ENCODE data around the gene TPCN2. TPM values are rescaled to one million over a fixed set of nuclear protein-coding genes. Genes with fewer than 3 reads are reported as not detected.
A peak's percentile ranks its signal among the peaks of the same experiment; 100 is the strongest.

TPCN2 gene
- total and polyA plus RNA-seq, 7 experiments from 2014 or later, result 3.3 to 29.4 (median 21.2) TPM

- Histone ChIP-seq H3K27ac (ENCODE audit: low read depth, low read length) (no peak overlapping the region), H3K27me3 (ENCODE audit: control insufficient read depth in 2 of 2, insufficient read depth in 2 of 2, low read length in 2 of 2) (no peaks in the 10 kb centered on the region), H3K9me3 (ENCODE audit: control insufficient read depth in 2 of 3, low read length in 3 of 3) (no peaks in the 10 kb centered on the region), H3K4me3 (ENCODE audit: low read length) (no peak overlapping the region), H3K36me3 (ENCODE audit: control insufficient read depth in 2 of 3, insufficient read depth in 3 of 3, low read length in 3 of 3) (no peaks in the 10 kb centered on the region), H3K4me1 (ENCODE audit: control insufficient read depth in 2 of 2, insufficient read depth in 2 of 2, low read length in 2 of 2) (no peaks in the 10 kb centered on the region)
- H3K36me3 Mint-ChIP-seq, result no peaks in the 10 kb centered on the region
- no peak overlapping the region for H3K4me3 Mint-ChIP-seq
- ChIA-PET CTCF (interaction anchor here (0.6 kb wide), 1 partner anchor 178 kb away, joined by 3 read pairs; no protein-coding TSS in a partner anchor), POLR2A (no interaction called here)
- H3K27ac Mint-ChIP-seq, result no peak overlapping the region
- intact Hi-C loops (cut with micrococcal nuclease), result no loop called here
- DNase-seq (no peak), ATAC-seq (no peak)
- peaks cover 0 to 4% (median 0%) of the 10 kb centered on the region in 7 donors for H3K4me1 Mint-ChIP-seq
- peaks cover 0 to 5% (median 2%) of the 10 kb centered on the region in 5 donors for H3K27me3 Mint-ChIP-seq
- no peaks in the 10 kb centered on the region for H3K9me3 Mint-ChIP-seq
Observed at GRCh38 chr11:69032833-69033232, 15.9 kb upstream of the TPCN2 start.

DNA sequence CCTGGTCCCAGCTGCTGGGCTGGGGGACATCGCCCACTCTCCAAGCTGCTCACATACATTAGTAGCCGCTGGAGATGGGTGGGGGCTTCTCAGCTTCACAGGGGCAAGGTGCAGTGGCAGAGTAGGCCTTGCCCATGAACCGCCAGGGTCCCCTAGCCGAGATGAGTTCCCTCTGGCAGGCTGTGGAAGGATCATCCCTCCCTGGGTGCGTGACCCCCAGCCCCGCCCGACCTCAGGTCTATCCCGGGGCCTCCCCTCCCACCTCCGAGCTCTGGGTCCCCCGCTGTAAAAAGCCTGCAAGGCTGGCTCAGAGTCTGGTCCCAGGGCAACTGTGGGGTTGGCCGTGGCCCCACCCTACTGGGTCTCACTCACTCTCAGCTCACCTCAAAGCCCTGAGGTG lies 15.3 kb upstream of the TPCN2 start:
- ATAC-seq, result no peak
- Mint-ChIP-seq H3K4me3 (no peak overlapping the region), H3K4me1 (peaks cover 0 to 3% (median 0%) of the 10 kb centered on the region in 7 donors), H3K9me3 (no peaks in the 10 kb centered on the region), H3K36me3 (no peaks in the 10 kb centered on the region), H3K27me3 (peaks cover 0 to 5% (median 2%) of the 10 kb centered on the region in 5 donors), H3K27ac (no peak overlapping the region)
- ChIA-PET POLR2A (no interaction called here), CTCF (interaction anchor here (0.7 kb wide), 1 partner anchor 100 kb away, joined by 3 read pairs; no protein-coding TSS in a partner anchor)
- Histone ChIP-seq H3K27me3 (ENCODE audit: control insufficient read depth in 2 of 2, insufficient read depth in 2 of 2, low read length in 2 of 2) (no peaks in the 10 kb centered on the region), H3K4me1 (ENCODE audit: control insufficient read depth in 2 of 2, insufficient read depth in 2 of 2, low read length in 2 of 2) (no peaks in the 10 kb centered on the region), H3K36me3 (ENCODE audit: control insufficient read depth in 2 of 3, insufficient read depth in 3 of 3, low read length in 3 of 3) (no peaks in the 10 kb centered on the region), H3K27ac (ENCODE audit: low read depth, low read length) (no peak overlapping the region), H3K4me3 (ENCODE audit: low read length) (no peak overlapping the region), H3K9me3 (ENCODE audit: control insufficient read depth in 2 of 3, low read length in 3 of 3) (no peaks in the 10 kb centered on the region)
- intact Hi-C loops (cut with micrococcal nuclease), result no loop called here
- DNase-seq, result no peak

DNA sequence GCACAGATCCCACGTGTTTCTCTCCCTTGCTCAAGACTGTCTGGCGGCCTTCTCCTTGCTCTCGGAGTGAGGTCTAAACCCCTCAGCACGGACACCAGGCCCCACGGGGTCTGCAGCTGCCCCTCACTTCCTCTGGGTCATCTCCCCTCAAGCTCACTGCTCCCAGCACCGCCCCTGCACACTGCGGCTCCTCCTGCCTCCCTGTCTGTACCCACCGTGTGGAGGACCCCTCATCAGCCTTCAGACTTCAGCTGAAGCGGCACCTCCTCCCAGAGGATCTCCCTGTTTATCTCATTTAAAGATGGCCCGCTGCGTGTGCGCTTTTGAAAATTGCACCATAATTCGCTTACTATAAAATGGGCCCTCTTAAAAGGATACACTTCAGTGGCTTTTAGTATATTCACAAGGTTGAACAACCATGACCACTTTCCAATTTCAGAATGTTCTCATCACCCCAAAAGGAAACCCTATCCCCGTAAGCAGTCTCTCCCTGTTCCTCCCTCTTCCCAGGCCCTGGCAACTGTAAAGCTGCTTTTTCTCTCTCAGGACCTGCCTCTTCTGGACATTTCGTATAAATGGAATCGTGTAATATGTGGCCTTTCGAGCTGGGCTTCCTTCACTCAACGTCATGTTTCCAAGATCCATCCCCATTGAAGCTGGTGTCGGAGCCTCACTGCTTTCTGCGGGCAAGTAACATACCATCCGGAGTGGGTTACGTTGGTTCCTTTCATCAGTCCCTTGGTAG lies 14.4 kb upstream of the TPCN2 start:
- intact Hi-C loops (cut with micrococcal nuclease), result no loop called here
- ChIA-PET CTCF (interaction anchor here (0.7 kb wide), 1 partner anchor 101 kb away, joined by 3 read pairs; no protein-coding TSS in a partner anchor), POLR2A (no interaction called here)
- no peaks in the 10 kb centered on the region for H3K36me3 ChIP-seq (ENCODE audit: control insufficient read depth in 2 of 3, insufficient read depth in 3 of 3, low read length in 3 of 3)
- peaks cover 0 to 3% (median 0%) of the 10 kb centered on the region in 7 donors for H3K4me1 Mint-ChIP-seq
- H3K27ac ChIP-seq (ENCODE audit: low read depth, low read length), result no peak overlapping the region
- no peaks in the 10 kb centered on the region for H3K9me3 ChIP-seq (ENCODE audit: control insufficient read depth in 2 of 3, low read length in 3 of 3)
- H3K9me3 Mint-ChIP-seq, result no peaks in the 10 kb centered on the region
- ATAC-seq (no peak), DNase-seq (no peak)
- H3K4me3 ChIP-seq (ENCODE audit: low read length), result no peak overlapping the region
- no peaks in the 10 kb centered on the region for H3K36me3 Mint-ChIP-seq
- peaks cover 0 to 5% (median 2%) of the 10 kb centered on the region in 5 donors for H3K27me3 Mint-ChIP-seq
- no peaks in the 10 kb centered on the region for H3K4me1 ChIP-seq (ENCODE audit: control insufficient read depth in 2 of 2, insufficient read depth in 2 of 2, low read length in 2 of 2)
- H3K27me3 ChIP-seq (ENCODE audit: control insufficient read depth in 2 of 2, insufficient read depth in 2 of 2, low read length in 2 of 2), result no peaks in the 10 kb centered on the region
- H3K4me3 Mint-ChIP-seq, result no peak overlapping the region
- no peak overlapping the region for H3K27ac Mint-ChIP-seq

DNA sequence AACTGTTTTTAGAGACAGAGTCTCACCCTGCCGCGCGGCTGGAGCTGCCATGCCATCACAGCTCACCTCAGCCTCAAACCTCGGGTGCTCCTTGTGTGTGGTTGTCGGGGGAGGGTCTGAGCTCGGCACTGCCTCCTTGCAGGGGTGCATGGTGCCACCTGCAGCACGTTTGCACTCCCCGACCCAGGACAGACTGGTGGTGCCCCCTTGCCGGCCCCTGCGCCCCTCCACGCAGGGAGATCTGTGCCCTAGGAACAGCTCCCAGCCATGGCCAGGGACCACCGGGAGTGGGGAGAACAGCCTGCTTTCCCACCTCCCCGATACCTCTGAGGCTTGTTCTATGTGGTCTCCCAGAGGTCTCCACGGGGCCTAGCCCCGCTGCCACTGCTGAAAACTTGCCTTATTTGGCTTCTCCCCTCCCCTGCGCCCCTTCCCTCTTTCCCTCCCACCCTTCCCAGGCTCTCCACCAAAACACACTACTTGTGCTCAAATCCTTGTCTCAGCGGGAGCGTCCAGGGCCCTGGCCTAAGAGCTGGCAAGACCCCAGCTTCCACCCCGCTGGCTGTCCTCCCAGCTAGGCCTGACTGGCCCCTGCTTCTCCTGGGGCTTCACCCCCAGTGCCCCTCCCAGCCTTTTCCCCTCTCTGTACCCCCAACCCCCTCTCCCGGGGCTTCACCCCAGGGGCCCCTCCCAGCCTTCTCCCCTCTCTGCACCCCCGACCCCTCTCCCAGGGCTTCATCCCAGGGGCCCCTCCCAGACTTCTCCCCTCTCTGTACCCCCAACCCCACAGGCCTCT lies 13.4 kb upstream of the TPCN2 start:
- CTCF ChIA-PET, result interaction anchor here (0.6 kb wide), 1 partner anchor 10 kb away, joined by 3 read pairs; no protein-coding TSS in a partner anchor
- peak overlapping the region in 1 of 9 donors; percentile 51 for H3K27ac Mint-ChIP-seq
- H3K4me1 Mint-ChIP-seq, result peaks cover 0 to 3% (median 0%) of the 10 kb centered on the region in 7 donors
- POLR2A ChIA-PET, result no interaction called here
- intact Hi-C loops (cut with micrococcal nuclease), result no loop called here
- H3K27me3 ChIP-seq (ENCODE audit: control insufficient read depth in 2 of 2, insufficient read depth in 2 of 2, low read length in 2 of 2), result no peaks in the 10 kb centered on the region
- H3K36me3 ChIP-seq (ENCODE audit: control insufficient read depth in 2 of 3, insufficient read depth in 3 of 3, low read length in 3 of 3), result no peaks in the 10 kb centered on the region
- ATAC-seq (no peak), DNase-seq (no peak)
- no peak overlapping the region for H3K4me3 ChIP-seq (ENCODE audit: low read length)
- H3K27me3 Mint-ChIP-seq, result peaks cover 0 to 5% (median 0%) of the 10 kb centered on the region in 5 donors
- H3K9me3 Mint-ChIP-seq, result no peaks in the 10 kb centered on the region
- H3K27ac ChIP-seq (ENCODE audit: low read depth, low read length), result no peak overlapping the region
- H3K36me3 Mint-ChIP-seq, result no peaks in the 10 kb centered on the region
- H3K4me1 ChIP-seq (ENCODE audit: control insufficient read depth in 2 of 2, insufficient read depth in 2 of 2, low read length in 2 of 2), result no peaks in the 10 kb centered on the region
- no peak overlapping the region for H3K4me3 Mint-ChIP-seq
- H3K9me3 ChIP-seq (ENCODE audit: control insufficient read depth in 2 of 3, low read length in 3 of 3), result no peaks in the 10 kb centered on the region

DNA sequence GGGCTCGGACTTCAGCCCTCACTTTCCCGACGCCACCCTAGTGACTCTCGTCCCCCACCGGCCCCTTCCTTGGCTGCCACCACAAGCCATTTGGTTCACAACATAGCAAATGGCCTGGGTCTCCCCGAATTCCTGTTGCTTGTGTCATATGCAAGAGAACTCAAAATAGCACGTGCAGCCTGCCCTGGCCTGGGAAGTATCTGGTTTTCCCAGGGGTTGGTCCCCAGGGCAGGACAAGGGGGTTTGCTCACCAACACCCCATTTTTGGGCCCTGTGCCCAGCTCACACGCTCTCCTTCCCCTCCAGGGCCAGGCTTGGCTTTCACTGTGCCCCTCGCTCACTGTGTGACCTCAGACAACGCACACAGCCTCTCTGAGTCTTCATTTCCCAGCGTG lies 12.8 kb upstream of the TPCN2 start:
- Mint-ChIP-seq H3K9me3 (no peaks in the 10 kb centered on the region), H3K27ac (peak overlapping the region in 1 of 9 donors; percentile 51)

DNA sequence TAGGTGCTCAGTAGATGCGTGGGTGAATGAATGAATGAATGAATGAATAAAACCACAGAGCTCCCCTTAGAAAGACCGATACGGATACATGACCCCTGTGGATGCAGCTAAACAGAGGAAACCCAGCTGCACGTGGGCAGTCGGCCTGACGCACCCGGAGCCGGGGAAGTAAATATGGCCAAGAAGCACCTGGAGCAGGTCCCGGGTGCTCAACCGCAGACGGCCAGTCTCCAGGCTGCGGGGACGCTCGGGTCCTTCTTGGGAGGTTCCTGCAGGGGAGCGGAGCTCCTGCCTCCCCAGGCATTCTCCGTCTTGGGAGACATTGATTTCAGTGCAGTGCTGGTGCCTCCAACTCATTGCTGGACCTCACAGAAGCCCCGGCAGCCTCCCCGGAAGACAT lies 11.7 kb upstream of the TPCN2 start:
- Histone ChIP-seq H3K9me3 (ENCODE audit: control insufficient read depth in 2 of 3, low read length in 3 of 3) (no peaks in the 10 kb centered on the region), H3K27ac (ENCODE audit: low read depth, low read length) (no peak overlapping the region), H3K27me3 (ENCODE audit: control insufficient read depth in 2 of 2, insufficient read depth in 2 of 2, low read length in 2 of 2) (no peaks in the 10 kb centered on the region), H3K4me3 (ENCODE audit: low read length) (no peak overlapping the region), H3K36me3 (ENCODE audit: control insufficient read depth in 2 of 3, insufficient read depth in 3 of 3, low read length in 3 of 3) (no peaks in the 10 kb centered on the region), H3K4me1 (ENCODE audit: control insufficient read depth in 2 of 2, insufficient read depth in 2 of 2, low read length in 2 of 2) (no peaks in the 10 kb centered on the region)
- Mint-ChIP-seq H3K27ac (no peak overlapping the region), H3K9me3 (no peaks in the 10 kb centered on the region), H3K4me1 (peaks cover 0 to 3% (median 0%) of the 10 kb centered on the region in 7 donors), H3K4me3 (no peak overlapping the region), H3K36me3 (no peaks in the 10 kb centered on the region), H3K27me3 (peaks cover 0 to 10% (median 0%) of the 10 kb centered on the region in 5 donors)
- intact Hi-C loops (cut with micrococcal nuclease), result no loop called here
- DNase-seq, result no peak
- ATAC-seq, result no peak
- POLR2A ChIA-PET, result interaction anchor here (0.7 kb wide), 1 partner anchor 9 kb away, joined by 3 read pairs; no protein-coding TSS in a partner anchor
- CTCF ChIA-PET, result no interaction called here

More for the DNA sequence above, 12.8 kb upstream of the TPCN2 start:
- no peaks in the 10 kb centered on the region for H3K4me1 ChIP-seq (ENCODE audit: control insufficient read depth in 2 of 2, insufficient read depth in 2 of 2, low read length in 2 of 2)
- no peaks in the 10 kb centered on the region for H3K36me3 Mint-ChIP-seq
- peaks cover 0 to 3% (median 0%) of the 10 kb centered on the region in 7 donors for H3K4me1 Mint-ChIP-seq
- no peak overlapping the region for H3K27ac ChIP-seq (ENCODE audit: low read depth, low read length)
- H3K4me3 ChIP-seq (ENCODE audit: low read length), result no peak overlapping the region
- H3K9me3 ChIP-seq (ENCODE audit: control insufficient read depth in 2 of 3, low read length in 3 of 3), result no peaks in the 10 kb centered on the region
- no peaks in the 10 kb centered on the region for H3K36me3 ChIP-seq (ENCODE audit: control insufficient read depth in 2 of 3, insufficient read depth in 3 of 3, low read length in 3 of 3)
- H3K27me3 Mint-ChIP-seq, result peaks cover 0 to 5% (median 0%) of the 10 kb centered on the region in 5 donors
- ChIA-PET POLR2A (no interaction called here), CTCF (no interaction called here)
- intact Hi-C loops (cut with micrococcal nuclease), result no loop called here
- H3K4me3 Mint-ChIP-seq, result no peak overlapping the region
- DNase-seq (no peak), ATAC-seq (no peak)
- H3K27me3 ChIP-seq (ENCODE audit: control insufficient read depth in 2 of 2, insufficient read depth in 2 of 2, low read length in 2 of 2), result no peaks in the 10 kb centered on the region

Measured in naive thymus-derived CD4-positive, alpha-beta T cell (primary cell).